Activated naive CD8-positive, alpha-beta T cell treated with anti-CD3 and anti-CD28 coated beads, Interleukin-2, amount 10 ng/mL, durations not matched to agents 7 days and 5 days (primary cell): ENCODE measurements around the gene STARD8. TPM values are rescaled to one million over a fixed set of nuclear protein-coding genes. Genes with fewer than 3 reads are reported as not detected.

Experiments
- ATAC-seq: fragments of 150-1000 bp; cut with Tn5 transposase; one replicate; pipeline ENCODE4 v1.10.0; 2021; ENCODE audit warnings: low read depth, moderate library complexity
- POLR2A ChIA-PET: fragments of 350-600 bp; sonication (Branson Sonifier 250); formaldehyde crosslinking; loops from one replicate; lab custom pipeline; 2021; ENCODE audit warnings: antibody characterized with exemption; lab: Charles Lee
- DNase-seq: peaks from one replicate; pipeline ENCODE4 v3.0.0; 2021
- H3K27ac Mint-ChIP-seq: one replicate; pipeline ENCODE4 v1.8.0; 2022; ENCODE audit warnings: mild to moderate bottlenecking, mixed read lengths
- H3K27me3 Mint-ChIP-seq: one replicate; pipeline ENCODE4 v1.8.0; 2022; ENCODE audit warnings: mild to moderate bottlenecking, moderate library complexity, mixed read lengths
- H3K36me3 Mint-ChIP-seq: one replicate; pipeline ENCODE4 v1.8.0; 2021; ENCODE audit warnings: mild to moderate bottlenecking, mixed read lengths
- H3K4me1 Mint-ChIP-seq: one replicate; pipeline ENCODE4 v1.8.0; 2021; ENCODE audit warnings: mixed read lengths
- H3K4me3 Mint-ChIP-seq: one replicate; pipeline ENCODE4 v1.8.0; 2022; ENCODE audit warnings: mild to moderate bottlenecking, moderate library complexity, mixed read lengths
- H3K9me3 Mint-ChIP-seq: one replicate; pipeline ENCODE4 v1.8.0; 2021; ENCODE audit warnings: mixed read lengths
- total RNA-seq, 2 experiments: library from RNA; stranded (reverse); gene quantifications; one replicate each; pipeline ENCODE4 v1.2.3, GENCODE V29; 2021

Gene STARD8
- total RNA-seq, 2 experiments from 2014 or later, result 0.85 to 0.86 TPM

- Mint-ChIP-seq H3K4me3 (no peak overlapping the region), H3K4me1 (no peaks in the 10 kb centered on the region), H3K27ac (no peak overlapping the region), H3K27me3 (peaks cover 4% of the 10 kb centered on the region), H3K36me3 (no peaks in the 10 kb centered on the region), H3K9me3 (no peaks in the 10 kb centered on the region)
- no peak for DNase-seq
- POLR2A ChIA-PET, result no interaction called here
- ATAC-seq, result no peak
Observed at GRCh38 chrX:68763481-68763880, 116.0 kb downstream of the STARD8 start.

Other genes starting within 250 kb of the STARD8 start
- gene OPHN1, start 214.2 kb upstream of the STARD8 start, total RNA-seq, result under 1 TPM; 0.09 to 0.44 TPM
- 10 to 100 TPM; 14.4 to 17.2 TPM for gene YIPF6, start 148.6 kb upstream of the STARD8 start, total RNA-seq
- gene EFNB1, start 181.4 kb downstream of the STARD8 start, total RNA-seq, result 1 to 10 TPM; 4.1 to 4.8 TPM